HepG2 (cell line): ENCODE data around the gene SRSF6. TPM values are rescaled to one million over a fixed set of nuclear protein-coding genes. Genes with fewer than 3 reads are reported as not detected.

Source experiments
- EHMT2 ChIP-seq: fragments of 200-600 bp; sonication (generic); IDR thresholded peaks from 2 replicates; pipeline ENCODE4 v1.7.0; 2017; ENCODE audit warnings: antibody characterized with exemption, low read depth, low read length, borderline replicate concordance
- HIC2 ChIP-seq: sonication (generic); formaldehyde crosslinking; IDR thresholded peaks from 2 replicates; pipeline ENCODE4 v1.9.0; 2022; ENCODE audit warnings: low read depth, missing genetic modification reagents
- HNF4G ChIP-seq, 2 experiments: sonication (generic) in 1 of 2; formaldehyde crosslinking in 1 of 2; IDR thresholded peaks; 2 replicates each; pipeline versions ENCODE4 v1.4.0 to v1.6.1; 2011 to 2020; ENCODE audit warnings: borderline replicate concordance in 2 of 2, low read depth in 2 of 2, mild to moderate bottlenecking in 2 of 2, low read length in 1 of 2, missing genetic modification reagents in 1 of 2, moderate library complexity in 1 of 2
- MXD4 ChIP-seq: IDR thresholded peaks from 2 replicates; pipeline ENCODE4 v1.6.1; 2016; ENCODE audit warnings: mild to moderate bottlenecking, missing biosample characterization, missing genetic modification reagents
- NR2F1 ChIP-seq, 2 experiments: fragments of 450-650 bp in 1 of 2; formaldehyde crosslinking in 1 of 2; IDR thresholded peaks; 2 replicates each; pipeline versions ENCODE4 v1.5.0 to v1.6.1; 2016 to 2020; ENCODE audit warnings: mild to moderate bottlenecking in 1 of 2, missing compliant biosample characterization in 1 of 2, missing genetic modification reagents in 1 of 2, moderate library complexity in 1 of 2
- PHB2 ChIP-seq: fragments of 450-650 bp; IDR thresholded peaks from 2 replicates; pipeline ENCODE4 v1.6.1; 2018; ENCODE audit not compliant: partially characterized antibody
- TEAD3 ChIP-seq: optimal IDR thresholded peaks from 2 replicates; pipeline ENCODE3; 2016; ENCODE audit warnings: borderline replicate concordance
- YEATS4 ChIP-seq: sonication (generic); formaldehyde crosslinking; IDR thresholded peaks from 2 replicates; pipeline ENCODE4 v1.4.0; 2020; ENCODE audit warnings: missing genetic modification reagents, borderline replicate concordance
- ZBTB1 ChIP-seq: sonication (generic); formaldehyde crosslinking; IDR thresholded peaks from 2 replicates; pipeline ENCODE4 v1.4.0; 2020; ENCODE audit warnings: missing genetic modification reagents, borderline replicate concordance
- ZBTB21 ChIP-seq: sonication (generic); formaldehyde crosslinking; IDR thresholded peaks from 2 replicates; pipeline ENCODE4 v1.4.0; 2020; ENCODE audit warnings: missing genetic modification reagents
- ZIK1 ChIP-seq: sonication (generic); formaldehyde crosslinking; IDR thresholded peaks from 2 replicates; pipeline ENCODE4 v1.5.0; 2020; ENCODE audit warnings: mild to moderate bottlenecking, low read depth, missing genetic modification reagents, borderline replicate concordance
- ZNF251 ChIP-seq: sonication (generic); formaldehyde crosslinking; IDR thresholded peaks from 2 replicates; pipeline ENCODE4 v1.9.0; 2021; ENCODE audit warnings: mild to moderate bottlenecking, missing genetic modification reagents
- ZNF326 ChIP-seq: sonication (generic); formaldehyde crosslinking; IDR thresholded peaks from 2 replicates; pipeline ENCODE4 v1.4.0; 2020; ENCODE audit warnings: missing genetic modification reagents, borderline replicate concordance
- ZNF468 ChIP-seq: sonication (generic); formaldehyde crosslinking; IDR thresholded peaks from 2 replicates; pipeline ENCODE4 v1.8.0; 2022; ENCODE audit warnings: mild to moderate bottlenecking, moderate library complexity, missing genetic modification reagents
- ZNF598 ChIP-seq: sonication (generic); formaldehyde crosslinking; IDR thresholded peaks from 2 replicates; pipeline ENCODE4 v1.5.1; 2020; ENCODE audit warnings: mild to moderate bottlenecking, missing genetic modification reagents, borderline replicate concordance
- ZSCAN22 ChIP-seq: sonication (generic); formaldehyde crosslinking; IDR thresholded peaks from 2 replicates; pipeline ENCODE4 v1.4.0; 2020; ENCODE audit warnings: mild to moderate bottlenecking, missing genetic modification reagents
- ZZZ3 ChIP-seq: sonication (generic); formaldehyde crosslinking; IDR thresholded peaks from 2 replicates; pipeline ENCODE4 v1.4.0; 2020; ENCODE audit warnings: missing genetic modification reagents, mild to moderate bottlenecking, borderline replicate concordance
- polyA plus RNA-seq, 8 experiments: library from polyadenylated mRNA; depleted of rRNA in 3 of 8; stranded (reverse) in 7 of 8; unstranded in 1 of 8; fragments of >200 nt; fragmentation: Illumina TruSeq in 4 of 8; extraction: Trizol in 4 of 8; gene quantifications; 2 replicates each; pipeline versions ENCODE4 v1.2.1 to v1.2.3, GENCODE V29; 2011 to 2016; ENCODE audit warnings: low read depth in 4 of 8, missing spikeins in 1 of 8, mixed read lengths in 1 of 8; ENCODE audit not compliant: insufficient read depth in 1 of 8
- total RNA-seq, 5 experiments: library from RNA; depleted of rRNA; stranded (reverse); fragments of >200 nt; fragmentation: Illumina TruSeq; extraction: Trizol; gene quantifications; 2 replicates each; pipeline ENCODE4 v1.2.3, GENCODE V29; 2016; ENCODE audit warnings: low read depth in 1 of 5
- TF ChIP-seq, protein P1 (sequence below): sonication (generic); formaldehyde crosslinking; IDR thresholded peaks from 2 replicates; pipeline ENCODE4 v1.8.0; 2022; ENCODE audit warnings: mild to moderate bottlenecking, missing genetic modification reagents
- TF ChIP-seq, protein P2 (sequence below): sonication (generic); formaldehyde crosslinking; IDR thresholded peaks from 2 replicates; pipeline ENCODE4 v1.4.0; 2020; ENCODE audit warnings: mild to moderate bottlenecking, missing genetic modification reagents
- TF ChIP-seq, protein P3 (sequence below): sonication (generic); formaldehyde crosslinking; IDR thresholded peaks from 2 replicates; pipeline ENCODE4 v1.4.0; 2020; ENCODE audit warnings: missing genetic modification reagents, borderline replicate concordance

Gene SRSF6
- total and polyA plus RNA-seq, 2 of the 13 experiments (the other 11 are each of a cell fraction or from before 2014, with no cell fraction given): 156 to 194 TPM

GRCh38 chr20:43457640-43458421, at the start of gene SRSF6 (continued):
- TF ChIP-seq, protein P1, sequence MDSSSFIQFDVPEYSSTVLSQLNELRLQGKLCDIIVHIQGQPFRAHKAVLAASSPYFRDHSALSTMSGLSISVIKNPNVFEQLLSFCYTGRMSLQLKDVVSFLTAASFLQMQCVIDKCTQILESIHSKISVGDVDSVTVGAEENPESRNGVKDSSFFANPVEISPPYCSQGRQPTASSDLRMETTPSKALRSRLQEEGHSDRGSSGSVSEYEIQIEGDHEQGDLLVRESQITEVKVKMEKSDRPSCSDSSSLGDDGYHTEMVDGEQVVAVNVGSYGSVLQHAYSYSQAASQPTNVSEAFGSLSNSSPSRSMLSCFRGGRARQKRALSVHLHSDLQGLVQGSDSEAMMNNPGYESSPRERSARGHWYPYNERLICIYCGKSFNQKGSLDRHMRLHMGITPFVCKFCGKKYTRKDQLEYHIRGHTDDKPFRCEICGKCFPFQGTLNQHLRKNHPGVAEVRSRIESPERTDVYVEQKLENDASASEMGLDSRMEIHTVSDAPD: peak; percentile 86
- TF ChIP-seq ZNF326 (no peak), ZBTB21 (CRISPR knock-in tag) (peak; percentile 75), ZSCAN22 (CRISPR knock-in tag) (peak; percentile 76; the same call in 1 of the 2 replicates), HNF4G (IDR thresholded peaks at IDR 0.05; ENCODE audit: borderline replicate concordance, low read depth, low read length) (peak; percentile 56; the same call in 1 of the 2 replicates), HNF4G (CRISPR knock-in tag; IDR thresholded peaks at IDR 0.05; ENCODE audit: borderline replicate concordance, low read depth) (no peak; the same call in 1 of the 2 replicates), NR2F1 (CRISPR knock-in tag; IDR thresholded peaks at IDR 0.05) (peak; percentile 49 to 75; a peak in 3 of 4 replicates), HIC2 (peak; percentile 76), TEAD3 (peak; percentile 52), ZNF468 (CRISPR knock-in tag) (0 out of 2 replicates have a peak, but pooled peaks have one; percentile 82), ZBTB1 (peak; percentile 26; the same call in 1 of the 2 replicates), ZNF598 (CRISPR knock-in tag) (peak; percentile 97), ZNF251 (CRISPR knock-in tag) (peak; percentile 52; the same call in 1 of the 2 replicates), EHMT2 (peak; percentile 23; the same call in 1 of the 2 replicates), PHB2 (no peak), ZIK1 (CRISPR knock-in tag) (peak; percentile 92; the same call in 1 of the 2 replicates), YEATS4 (CRISPR knock-in tag) (peak; percentile 100), ZZZ3 (CRISPR knock-in tag) (0 out of 2 replicates have a peak, but pooled peaks have one; percentile 60), MXD4 (CRISPR knock-in tag) (peak; percentile 93)
- TF ChIP-seq, protein P2, sequence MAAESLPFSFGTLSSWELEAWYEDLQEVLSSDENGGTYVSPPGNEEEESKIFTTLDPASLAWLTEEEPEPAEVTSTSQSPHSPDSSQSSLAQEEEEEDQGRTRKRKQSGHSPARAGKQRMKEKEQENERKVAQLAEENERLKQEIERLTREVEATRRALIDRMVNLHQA (CRISPR knock-in tag): no peak; the same call in 1 of the 2 replicates
- TF ChIP-seq, protein P3, sequence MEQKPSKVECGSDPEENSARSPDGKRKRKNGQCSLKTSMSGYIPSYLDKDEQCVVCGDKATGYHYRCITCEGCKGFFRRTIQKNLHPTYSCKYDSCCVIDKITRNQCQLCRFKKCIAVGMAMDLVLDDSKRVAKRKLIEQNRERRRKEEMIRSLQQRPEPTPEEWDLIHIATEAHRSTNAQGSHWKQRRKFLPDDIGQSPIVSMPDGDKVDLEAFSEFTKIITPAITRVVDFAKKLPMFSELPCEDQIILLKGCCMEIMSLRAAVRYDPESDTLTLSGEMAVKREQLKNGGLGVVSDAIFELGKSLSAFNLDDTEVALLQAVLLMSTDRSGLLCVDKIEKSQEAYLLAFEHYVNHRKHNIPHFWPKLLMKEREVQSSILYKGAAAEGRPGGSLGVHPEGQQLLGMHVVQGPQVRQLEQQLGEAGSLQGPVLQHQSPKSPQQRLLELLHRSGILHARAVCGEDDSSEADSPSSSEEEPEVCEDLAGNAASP: peak; percentile 57; the same call in 1 of the 2 replicates
